ENCODE data around the gene POMT1.

The POMT1 gene

GRCh38 chr9:131554843-131555351 lies 52.2 kb downstream of the POMT1 start:
- no peak for DNase-seq (ENCODE audit: low spot score)

- no peak for DNase-seq (ENCODE audit: low spot score)
These were observed 53.3 kb downstream of the POMT1 start for GRCh38 chr9:131555841-131556673.

GRCh38 chr9:131557855-131558548 lies 55.3 kb downstream of the POMT1 start:
- no peak for DNase-seq (ENCODE audit: low spot score)

- DNase-seq (ENCODE audit: low spot score) = no peak
These were observed 56.8 kb downstream of the POMT1 start for GRCh38 chr9:131559421-131560000.

- no peak for DNase-seq (ENCODE audit: low spot score)
These were observed 59.6 kb downstream of the POMT1 start for GRCh38 chr9:131562032-131562959.

GRCh38 chr9:131565369-131565768 lies 62.7 kb downstream of the POMT1 start:
- DNase-seq (ENCODE audit: low spot score) = no peak

GRCh38 chr9:131566158-131566557 lies 63.4 kb downstream of the POMT1 start:
- no peak for DNase-seq (ENCODE audit: low spot score)

GRCh38 chr9:131567910-131568309 lies 65.2 kb downstream of the POMT1 start:
- no peak for DNase-seq (ENCODE audit: low spot score)

Data from kidney capillary endothelial cell (primary cell).